Measurements from ENCODE around the gene PTK7.
A peak's percentile ranks its signal among the peaks of the same experiment; 100 is the strongest.

The PTK7 gene

GRCh38 chr6:43180985-43181384 lies 104.9 kb downstream of the PTK7 start:
- Mint-ChIP-seq H3K36me3 (no peaks in the 10 kb centered on the region), H3K4me1 (ENCODE audit: low read depth) (peaks cover 45% of the 10 kb centered on the region), H3K27ac (peak overlapping the region; percentile 96), H3K9me3 (ENCODE audit: low read depth) (no peaks in the 10 kb centered on the region), H3K4me3 (peak overlapping the region; percentile 98), H3K27me3 (no peaks in the 10 kb centered on the region)

- H3K27ac Mint-ChIP-seq = peak overlapping the region; percentile 96
Measured at GRCh38 chr6:43181621-43181941, 105.5 kb downstream of the PTK7 start.

GRCh38 chr6:43181942-43182860 lies 106.1 kb downstream of the PTK7 start, which contains the start of gene CUL9:
Gene CUL9, plus strand, starts transcription at chr6:43182196. Its CDS starts 2,115 bp downstream, at chr6:43184311.
- H3K27me3 Mint-ChIP-seq = no peaks in the 10 kb centered on the region
- peak within 1 kb of the TSS; percentile 96 for H3K27ac Mint-ChIP-seq
- no peaks in the 10 kb centered on the region for H3K9me3 Mint-ChIP-seq (ENCODE audit: low read depth)
- H3K4me1 Mint-ChIP-seq (ENCODE audit: low read depth) = peaks cover 51% of the 10 kb centered on the region
- no peaks in the 10 kb centered on the region for H3K36me3 Mint-ChIP-seq
- H3K4me3 Mint-ChIP-seq = peak within 1 kb of the TSS; percentile 98

More at GRCh38 chr6:43181621-43181941, 105.5 kb downstream of the PTK7 start:
- Mint-ChIP-seq H3K4me3 (peak overlapping the region; percentile 98), H3K27me3 (no peaks in the 10 kb centered on the region), H3K36me3 (no peaks in the 10 kb centered on the region), H3K4me1 (ENCODE audit: low read depth) (peaks cover 51% of the 10 kb centered on the region), H3K9me3 (ENCODE audit: low read depth) (no peaks in the 10 kb centered on the region)

- H3K27me3 Mint-ChIP-seq = no peaks in the 10 kb centered on the region
- H3K9me3 Mint-ChIP-seq (ENCODE audit: low read depth) = no peaks in the 10 kb centered on the region
- peaks cover 51% of the 10 kb centered on the region for H3K4me1 Mint-ChIP-seq (ENCODE audit: low read depth)
- H3K4me3 Mint-ChIP-seq = peak overlapping the region; percentile 98
- H3K27ac Mint-ChIP-seq = peak overlapping the region; percentile 96
- peaks cover 2% of the 10 kb centered on the region for H3K36me3 Mint-ChIP-seq
Measured at GRCh38 chr6:43183441-43183840, 107.3 kb downstream of the PTK7 start.

GRCh38 chr6:43184268-43184985 lies 108.3 kb downstream of the PTK7 start:
- Mint-ChIP-seq H3K27ac (peak overlapping the region; percentile 96), H3K36me3 (peaks cover 6% of the 10 kb centered on the region), H3K9me3 (ENCODE audit: low read depth) (no peaks in the 10 kb centered on the region), H3K27me3 (no peaks in the 10 kb centered on the region), H3K4me3 (peak overlapping the region; percentile 20), H3K4me1 (ENCODE audit: low read depth) (peaks cover 52% of the 10 kb centered on the region)

GRCh38 chr6:43185391-43185985 lies 109.4 kb downstream of the PTK7 start:
- Mint-ChIP-seq H3K4me1 (ENCODE audit: low read depth) (peaks cover 59% of the 10 kb centered on the region), H3K4me3 (peak overlapping the region; percentile 20)

GRCh38 chr6:43186019-43186418 lies 109.9 kb downstream of the PTK7 start:
- Mint-ChIP-seq H3K36me3 (peaks cover 8% of the 10 kb centered on the region), H3K27ac (peak overlapping the region; percentile 76), H3K4me3 (no peak overlapping the region), H3K9me3 (ENCODE audit: low read depth) (no peaks in the 10 kb centered on the region), H3K27me3 (no peaks in the 10 kb centered on the region), H3K4me1 (ENCODE audit: low read depth) (peaks cover 60% of the 10 kb centered on the region)

More at GRCh38 chr6:43185391-43185985, 109.4 kb downstream of the PTK7 start:
- peaks cover 6% of the 10 kb centered on the region for H3K36me3 Mint-ChIP-seq
- H3K27me3 Mint-ChIP-seq = no peaks in the 10 kb centered on the region
- H3K27ac Mint-ChIP-seq = peak overlapping the region; percentile 81
- H3K9me3 Mint-ChIP-seq (ENCODE audit: low read depth) = no peaks in the 10 kb centered on the region

GRCh38 chr6:43186706-43187105 lies 110.6 kb downstream of the PTK7 start:
- Mint-ChIP-seq H3K27me3 (no peaks in the 10 kb centered on the region), H3K36me3 (peaks cover 8% of the 10 kb centered on the region), H3K4me1 (ENCODE audit: low read depth) (peaks cover 53% of the 10 kb centered on the region), H3K4me3 (peak overlapping the region; percentile 25), H3K27ac (peak overlapping the region; percentile 76), H3K9me3 (ENCODE audit: low read depth) (no peaks in the 10 kb centered on the region)

- H3K4me1 Mint-ChIP-seq (ENCODE audit: low read depth) = peaks cover 48% of the 10 kb centered on the region
Measured at GRCh38 chr6:43187821-43188220, 111.7 kb downstream of the PTK7 start.

GRCh38 chr6:43188426-43188825 lies 112.3 kb downstream of the PTK7 start:
- Mint-ChIP-seq H3K27me3 (no peaks in the 10 kb centered on the region), H3K36me3 (peaks cover 15% of the 10 kb centered on the region)

More at GRCh38 chr6:43187821-43188220, 111.7 kb downstream of the PTK7 start:
- H3K27me3 Mint-ChIP-seq = no peaks in the 10 kb centered on the region
- H3K4me3 Mint-ChIP-seq = no peak overlapping the region
- H3K36me3 Mint-ChIP-seq = peaks cover 11% of the 10 kb centered on the region
- no peaks in the 10 kb centered on the region for H3K9me3 Mint-ChIP-seq (ENCODE audit: low read depth)
- no peak overlapping the region for H3K27ac Mint-ChIP-seq

GRCh38 chr6:43189776-43190304 lies 113.7 kb downstream of the PTK7 start:
- Mint-ChIP-seq H3K4me1 (ENCODE audit: low read depth) (peaks cover 30% of the 10 kb centered on the region), H3K27ac (no peak overlapping the region), H3K4me3 (no peak overlapping the region), H3K27me3 (no peaks in the 10 kb centered on the region), H3K9me3 (ENCODE audit: low read depth) (no peaks in the 10 kb centered on the region), H3K36me3 (peaks cover 15% of the 10 kb centered on the region)

More at GRCh38 chr6:43188426-43188825, 112.3 kb downstream of the PTK7 start:
- no peak overlapping the region for H3K4me3 Mint-ChIP-seq
- H3K27ac Mint-ChIP-seq = peak overlapping the region; percentile 28
- H3K9me3 Mint-ChIP-seq (ENCODE audit: low read depth) = no peaks in the 10 kb centered on the region
- H3K4me1 Mint-ChIP-seq (ENCODE audit: low read depth) = peaks cover 44% of the 10 kb centered on the region

- Mint-ChIP-seq H3K4me1 (ENCODE audit: low read depth) (peaks cover 14% of the 10 kb centered on the region), H3K9me3 (ENCODE audit: low read depth) (no peaks in the 10 kb centered on the region), H3K27me3 (no peaks in the 10 kb centered on the region), H3K4me3 (no peak overlapping the region), H3K27ac (no peak overlapping the region), H3K36me3 (peaks cover 24% of the 10 kb centered on the region)
Measured at GRCh38 chr6:43192911-43193310, 116.8 kb downstream of the PTK7 start.

GRCh38 chr6:43193929-43194328 lies 117.8 kb downstream of the PTK7 start:
- Mint-ChIP-seq H3K4me1 (ENCODE audit: low read depth) (peaks cover 13% of the 10 kb centered on the region), H3K9me3 (ENCODE audit: low read depth) (no peaks in the 10 kb centered on the region), H3K27me3 (no peaks in the 10 kb centered on the region), H3K4me3 (no peak overlapping the region), H3K27ac (no peak overlapping the region), H3K36me3 (peaks cover 20% of the 10 kb centered on the region)

- peaks cover 21% of the 10 kb centered on the region for H3K36me3 Mint-ChIP-seq
Measured at GRCh38 chr6:43196337-43196736, 120.2 kb downstream of the PTK7 start.

More at GRCh38 chr6:43196337-43196736, 120.2 kb downstream of the PTK7 start:
- Mint-ChIP-seq H3K27ac (no peak overlapping the region), H3K4me1 (ENCODE audit: low read depth) (peaks cover 3% of the 10 kb centered on the region), H3K27me3 (no peaks in the 10 kb centered on the region), H3K9me3 (ENCODE audit: low read depth) (no peaks in the 10 kb centered on the region), H3K4me3 (no peak overlapping the region)
